Kidney glomerular epithelial cell (primary cell): ENCODE results near the gene KCTD13.
"Not testable (repeated sequence)": the region's sequence is repeated elsewhere in the genome, so short reads cannot be mapped to it uniquely, and the experiment has no call there.

ENCODE experiments used
- DNase-seq: peaks from one replicate; lab custom pipeline; 2025; lab: John Stamatoyannopoulos, UW

The KCTD13 gene

GRCh38 chr16:29925781-29926710 is at the start of gene KCTD13:
Gene KCTD13, minus strand, starts transcription at chr16:29926226. Its CDS starts 193 bp downstream, at chr16:29926033.
- DNase-seq: peak; percentile 61

DNA sequence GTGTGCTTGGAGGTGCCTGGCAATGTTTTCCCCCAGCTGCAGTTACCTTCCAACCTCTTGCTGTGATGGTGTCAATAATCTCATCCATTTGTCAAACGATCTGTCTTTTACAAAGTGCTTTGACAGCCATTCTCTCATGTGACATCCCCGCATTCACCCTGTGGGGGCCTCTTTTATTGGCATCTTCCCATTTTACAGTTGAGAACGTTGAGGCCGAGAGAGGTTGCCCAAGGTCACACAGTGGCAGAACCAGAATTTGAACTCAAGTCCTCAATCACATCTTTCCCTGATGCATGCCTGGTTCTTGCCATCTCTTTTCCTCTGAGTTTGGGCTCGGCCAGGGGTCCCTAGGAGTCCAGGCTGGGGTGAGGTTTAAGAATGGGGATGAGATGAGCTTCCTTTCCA is 49.1 kb upstream of the KCTD13 start:
- DNase-seq: no peak

GRCh38 chr16:29974291-29975133 is 48.5 kb upstream of the KCTD13 start:
- DNase-seq: no peak

- DNase-seq: peak; percentile 94
Measured at GRCh38 chr16:29973384-29974246, 47.6 kb upstream of the KCTD13 start, which contains the start of gene TAOK2. Gene TAOK2, plus strand, starts transcription at chr16:29973868. Its CDS starts 3,905 bp downstream, at chr16:29977773.

- no peak for DNase-seq
Measured at GRCh38 chr16:29972992-29973383, 47.0 kb upstream of the KCTD13 start.

DNA sequence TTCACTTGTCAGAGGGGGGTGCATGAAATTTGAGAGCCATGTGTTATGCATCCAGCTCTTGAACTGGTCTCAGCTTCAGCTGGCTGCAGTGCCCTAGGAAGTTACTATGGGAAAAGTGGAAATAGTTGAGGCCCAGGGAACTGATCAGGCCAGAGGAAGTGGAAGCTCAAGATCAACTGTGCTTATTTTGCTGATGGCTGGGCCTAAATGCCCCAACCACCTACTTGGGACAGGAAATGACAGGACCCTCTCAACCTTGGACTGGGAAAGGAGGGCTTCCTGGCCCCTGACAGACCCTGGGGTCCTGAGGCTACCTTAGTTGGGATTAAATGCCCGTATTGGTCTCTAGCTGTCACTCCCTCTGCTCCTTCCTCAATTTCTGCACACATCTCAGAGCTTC is 46.5 kb upstream of the KCTD13 start:
- DNase-seq: no peak

GRCh38 chr16:29971304-29971703 is 45.3 kb upstream of the KCTD13 start:
- DNase-seq: no peak

DNA sequence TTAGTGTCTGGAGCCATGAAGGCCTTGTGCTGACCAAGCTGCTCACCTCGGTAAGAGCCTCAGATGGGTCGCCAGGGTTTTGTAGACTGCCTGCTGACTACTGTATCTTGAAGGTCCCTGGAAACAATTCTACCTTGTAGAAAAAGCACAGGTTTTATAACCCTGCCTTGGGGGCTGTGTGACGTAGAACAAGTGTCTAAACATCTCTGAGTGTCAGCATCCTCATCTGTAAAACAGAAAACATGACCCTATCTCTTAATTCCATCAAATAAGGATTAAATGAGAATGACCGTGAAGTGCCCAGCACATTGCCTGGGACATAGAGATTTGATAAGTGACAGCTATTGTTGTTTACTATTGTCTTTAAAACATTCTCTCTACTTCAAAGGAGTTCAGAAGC is 42.2 kb upstream of the KCTD13 start:
- no peak for DNase-seq

DNA sequence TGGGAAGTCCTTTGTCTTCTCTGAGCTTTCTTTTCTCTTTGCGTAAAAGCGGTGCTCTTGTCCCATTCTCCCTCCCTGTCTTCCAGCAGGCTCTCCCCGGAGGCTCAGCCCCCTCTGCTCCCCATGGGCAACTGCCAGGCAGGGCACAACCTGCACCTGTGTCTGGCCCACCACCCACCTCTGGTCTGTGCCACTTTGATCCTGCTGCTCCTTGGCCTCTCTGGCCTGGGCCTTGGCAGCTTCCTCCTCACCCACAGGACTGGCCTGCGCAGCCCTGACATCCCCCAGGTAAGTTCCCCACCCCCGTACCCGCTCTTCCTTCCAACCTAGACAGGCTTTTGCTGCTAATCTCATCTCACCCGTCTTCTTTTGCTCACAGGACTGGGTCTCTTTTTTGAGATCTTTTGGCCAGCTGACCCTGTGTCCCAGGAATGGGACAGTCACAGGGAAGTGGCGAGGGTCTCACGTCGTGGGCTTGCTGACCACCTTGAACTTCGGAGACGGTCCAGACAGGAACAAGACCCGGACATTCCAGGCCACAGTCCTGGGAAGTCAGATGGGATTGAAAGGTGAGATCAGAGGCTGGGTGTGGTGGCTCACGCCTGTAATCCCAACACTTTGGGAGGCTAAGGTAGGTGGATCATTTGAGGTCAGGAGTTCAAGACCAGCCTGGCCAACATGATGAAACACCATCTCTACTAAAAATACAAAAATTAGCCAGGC is 37.2 kb upstream of the KCTD13 start:
- no peak for DNase-seq

- DNase-seq: no peak
Measured at GRCh38 chr16:29962344-29962994, 36.4 kb upstream of the KCTD13 start.

- DNase-seq: peak; percentile 81
Measured at GRCh38 chr16:29961479-29962343, 35.7 kb upstream of the KCTD13 start, which contains the start of gene TMEM219. Gene TMEM219, plus strand, starts transcription at chr16:29962079. Its CDS starts 1,065 bp downstream, at chr16:29963144.

DNA sequence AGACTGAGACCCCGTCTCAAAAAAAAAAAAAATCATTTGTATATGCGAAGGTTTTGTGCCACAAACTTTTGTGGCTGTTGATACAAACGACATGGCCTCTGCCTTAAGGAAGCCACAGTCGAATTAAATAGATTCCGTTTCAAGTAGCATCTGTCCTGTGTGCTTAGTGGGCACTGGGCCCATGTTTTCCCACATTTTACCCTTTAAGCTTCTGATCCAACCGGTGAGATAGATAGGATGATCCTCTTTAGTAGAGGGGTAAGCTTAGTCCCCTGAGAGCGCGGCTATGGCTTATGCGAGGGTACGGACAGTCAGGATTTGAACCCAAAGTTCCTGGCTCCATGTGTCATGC is 35.1 kb upstream of the KCTD13 start:
- no peak for DNase-seq

DNA sequence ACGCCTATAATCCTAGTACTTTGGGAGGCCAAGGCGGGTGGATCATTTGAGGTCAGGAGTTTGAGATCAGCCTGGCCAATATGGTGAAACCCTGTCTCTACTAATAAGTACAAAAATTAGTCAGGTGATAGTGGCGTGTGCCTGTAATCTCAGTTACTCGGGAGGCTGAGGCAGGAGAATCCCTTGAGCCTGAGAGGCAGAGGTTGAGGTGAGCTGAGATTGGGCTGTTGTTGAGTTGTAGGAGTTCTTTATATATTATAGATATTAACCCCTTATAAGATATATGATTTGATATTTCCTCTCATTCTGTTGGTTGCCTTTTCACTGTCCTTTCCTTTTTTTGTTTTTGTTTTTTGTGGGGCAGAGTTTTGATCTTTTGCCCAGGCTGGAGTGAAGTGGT is 33.8 kb upstream of the KCTD13 start:
- not testable (repeated sequence) for DNase-seq

- DNase-seq: no peak
Measured at GRCh38 chr16:29959293-29959692, 33.3 kb upstream of the KCTD13 start.

- DNase-seq: no peak
Measured at GRCh38 chr16:29958756-29959155, 32.7 kb upstream of the KCTD13 start.

- no peak for DNase-seq
Measured at GRCh38 chr16:29951625-29952365, 25.8 kb upstream of the KCTD13 start.

DNA sequence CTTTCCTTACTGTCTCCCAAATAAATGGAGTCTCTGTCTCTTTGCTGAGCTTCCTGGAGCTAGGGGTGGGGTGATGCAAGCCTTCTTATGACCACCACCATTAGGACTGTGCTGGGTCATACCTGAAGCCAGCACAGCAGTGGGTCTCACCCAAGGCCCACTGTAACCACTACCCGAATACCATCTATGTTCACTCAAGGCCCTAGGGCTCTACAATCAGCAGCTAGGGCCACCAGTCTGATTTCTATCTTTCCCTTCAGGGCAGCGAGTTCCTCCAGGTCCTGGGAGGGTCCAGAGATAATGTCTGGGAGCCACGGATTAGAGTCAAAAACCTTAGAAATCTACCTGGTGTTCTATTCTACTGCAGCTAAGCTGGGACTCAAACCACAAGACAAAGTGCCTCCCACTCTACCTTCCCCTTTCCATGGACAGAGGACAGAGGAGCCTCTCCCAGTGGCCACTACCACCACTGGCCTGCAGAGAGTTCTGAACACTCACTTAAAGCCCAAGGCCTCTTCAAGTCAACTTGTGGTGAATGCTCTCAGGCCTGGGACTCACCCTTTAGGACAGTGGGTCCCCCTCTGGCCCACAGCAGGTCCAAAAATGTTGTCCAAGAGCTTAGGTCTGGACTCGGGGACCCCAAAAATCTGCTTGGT is 24.9 kb upstream of the KCTD13 start:
- DNase-seq: no peak

DNA sequence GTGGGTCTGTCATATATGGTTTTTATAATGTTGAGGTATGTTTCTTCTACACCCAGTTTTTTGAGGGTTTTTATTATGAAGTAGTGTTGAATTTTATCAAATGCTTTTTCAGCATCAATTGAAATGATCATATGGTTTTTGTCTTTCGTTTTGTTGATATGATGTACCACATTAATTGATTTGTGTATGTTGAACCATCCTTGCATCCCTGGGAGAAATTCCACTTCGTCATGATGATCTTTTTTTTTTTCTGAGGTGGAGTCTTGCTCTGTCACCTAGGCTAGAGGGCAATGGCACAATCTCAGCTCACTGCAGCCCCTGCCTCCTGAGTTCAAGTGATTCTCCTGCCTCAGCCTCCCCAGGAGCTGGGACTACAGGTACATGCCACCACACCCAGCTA is 21.9 kb upstream of the KCTD13 start:
- no peak for DNase-seq
